B cell (primary cell): ENCODE measurements around the gene SS18L1. TPM values are rescaled to one million over a fixed set of nuclear protein-coding genes. Genes with fewer than 3 reads are reported as not detected.

ENCODE experiments used
- ATAC-seq: fragments of 200-7000 bp; cut with Tn5 transposase; one replicate; pipeline ENCODE4 v1.10.0; 2021; ENCODE audit warnings: low read depth, mild to moderate bottlenecking, moderate number of reproducible peaks, moderate library complexity
- CTCF ChIA-PET: fragments of 350-600 bp; sonication (Branson Sonifier 250); formaldehyde crosslinking; loops from one replicate; lab custom pipeline; 2021; ENCODE audit warnings: antibody characterized with exemption, inconsistent platforms; lab: Charles Lee
- POLR2A ChIA-PET: fragments of 350-600 bp; sonication (Branson Sonifier 250); formaldehyde crosslinking; loops from one replicate; lab custom pipeline; 2021; ENCODE audit warnings: antibody characterized with exemption; lab: Charles Lee
- DNase-seq: peaks from one replicate; pipeline ENCODE4 v3.0.0; 2013
- H2AFZ ChIP-seq: 2 replicates; pipeline ENCODE4 v1.6.1; 2012; ENCODE audit warnings: mild to moderate bottlenecking, low read depth, low read length; ENCODE audit not compliant: insufficient read depth, poor library complexity, severe bottlenecking
- H3K27ac ChIP-seq, 2 donors: 1 replicate in 1 of 2; 2 replicates in 1 of 2; pipeline ENCODE4 v1.5.1; 2012 to 2013; ENCODE audit warnings: low read length in 2 of 2, mild to moderate bottlenecking in 2 of 2, moderate library complexity in 1 of 2
- H3K27me3 ChIP-seq, 4 experiments: fragments of 200-600 bp in 1 of 4; sonication (generic) in 1 of 4; replicated peaks in 1 of 4; 1 replicate in 2 of 4; 2 replicates in 2 of 4; pipeline versions ENCODE4 v1.6.1 to v1.7.0; 2013 to 2016; ENCODE audit warnings: low read length in 3 of 4, mild to moderate bottlenecking in 2 of 4, mixed read lengths in 1 of 4, moderate library complexity in 1 of 4; ENCODE audit not compliant: insufficient read depth in 4 of 4, control insufficient read depth in 3 of 4; ENCODE audit errors: control extremely low read depth in 1 of 4
- H3K36me3 ChIP-seq, 2 experiments: replicated peaks in 1 of 2; 1 replicate in 1 of 2; 2 replicates in 1 of 2; pipeline versions ENCODE4 v1.6.1 to v1.7.1; 2013; ENCODE audit warnings: low read length in 1 of 2; ENCODE audit not compliant: insufficient read depth in 2 of 2, control insufficient read depth in 1 of 2; ENCODE audit errors: control extremely low read depth in 1 of 2, extremely low read depth in 1 of 2
- H3K4me1 ChIP-seq, 2 donors: fragments of 200-600 bp in 1 of 2; sonication (generic) in 1 of 2; 1 replicate in 1 of 2; 2 replicates in 1 of 2; pipeline versions ENCODE4 v1.5.1 to v1.6.1; 2013 to 2017; ENCODE audit warnings: low read length in 2 of 2; ENCODE audit not compliant: control insufficient read depth in 2 of 2, insufficient read depth in 2 of 2
- H3K4me2 ChIP-seq: replicated peaks from 2 replicates; pipeline ENCODE3; 2012; ENCODE audit warnings: mild to moderate bottlenecking, low read depth, low read length; ENCODE audit not compliant: poor library complexity, severe bottlenecking
- H3K4me3 ChIP-seq, 5 experiments: fragments of 200-600 bp in 1 of 5; sonication (generic) in 1 of 5; 1 replicate in 3 of 5; 2 replicates in 2 of 5; pipeline versions ENCODE4 v1.5.1 to v1.7.0; 2011 to 2016; ENCODE audit warnings: low read length in 4 of 5, mild to moderate bottlenecking in 4 of 5, low read depth in 2 of 5, control low read depth in 1 of 5, moderate library complexity in 1 of 5; ENCODE audit not compliant: insufficient read depth in 1 of 5; ENCODE audit errors: control extremely low read depth in 1 of 5, extremely low read depth in 1 of 5
- H3K79me2 ChIP-seq: fragments of 200-600 bp; sonication (generic); one replicate; pipeline ENCODE4 v1.6.0; 2016; ENCODE audit warnings: low read length; ENCODE audit not compliant: control insufficient read depth, insufficient read depth
- H3K9ac ChIP-seq: fragments of 200-600 bp; sonication (generic); 2 replicates; pipeline ENCODE4 v1.6.1; 2017; ENCODE audit warnings: mild to moderate bottlenecking, low read length, moderate library complexity
- H3K9me3 ChIP-seq, 3 donors: one replicate each; pipeline versions ENCODE4 v1.6.1 to v1.7.1; 2013; ENCODE audit warnings: low read length in 2 of 3; ENCODE audit not compliant: control insufficient read depth in 2 of 3, insufficient read depth in 1 of 3; ENCODE audit errors: control extremely low read depth in 1 of 3
- H4K20me1 ChIP-seq: 2 replicates; pipeline ENCODE4 v1.6.0; 2012; ENCODE audit warnings: mild to moderate bottlenecking, low read length; ENCODE audit not compliant: insufficient read depth, control insufficient read depth, poor library complexity, severe bottlenecking
- H3K27ac Mint-ChIP-seq: one replicate; pipeline ENCODE4 v1.8.0; 2021; ENCODE audit warnings: mixed read lengths
- H3K27me3 Mint-ChIP-seq: one replicate; pipeline ENCODE4 v1.8.0; 2021; ENCODE audit warnings: mixed read lengths
- H3K4me1 Mint-ChIP-seq: one replicate; pipeline ENCODE4 v1.8.0; 2021; ENCODE audit warnings: mixed read lengths
- H3K4me3 Mint-ChIP-seq: one replicate; pipeline ENCODE4 v1.8.0; 2021; ENCODE audit warnings: mixed read lengths
- H3K9me3 Mint-ChIP-seq: one replicate; pipeline ENCODE4 v1.8.0; 2022; ENCODE audit warnings: mixed read lengths; ENCODE audit not compliant: insufficient read depth
- CTCF ChIP-seq: fragments of 200-600 bp; IDR thresholded peaks from one replicate; pipeline ENCODE4 v1.8.0; 2022; ENCODE audit warnings: antibody characterized with exemption, mild to moderate bottlenecking
- EZH2 ChIP-seq: IDR thresholded peaks from 2 replicates; pipeline ENCODE4 v1.6.1; 2012; ENCODE audit warnings: borderline replicate concordance, low read depth, mild to moderate bottlenecking, moderate library complexity, low read length; ENCODE audit not compliant: insufficient read depth, poor library complexity, severe bottlenecking
- WGBS: methylation state at CpG from one replicate; pipeline ENCODE4 v1.1.5; 2013; ENCODE audit warnings: missing lambda C conversion rate; ENCODE audit not compliant: insufficient coverage; 5-methylcytosine and 5-hydroxymethylcytosine counted together
- intact Hi-C: fragments of 100-400 bp; cut with micrococcal nuclease; formaldehyde crosslinking; loops from one replicate; pipeline ENCODE4 v1.10.0; 2022
- polyA plus RNA-seq: library from polyadenylated mRNA; depleted of rRNA; stranded (reverse); fragments of >200 nt; gene quantifications from 2 replicates; pipeline ENCODE4 v1.2.3, GENCODE V29; 2012
- total RNA-seq, 2 donors: library from RNA; stranded (reverse); fragments of 120-200 nt in 1 of 2; gene quantifications; 1 replicate in 1 of 2; 2 replicates in 1 of 2; pipeline versions ENCODE4 v1.2.3 to v1.2.4, GENCODE V29; 2013 to 2022

Gene SS18L1
- total and polyA plus RNA-seq, 2 donors (not counting 1 experiment from before 2014, with no cell fraction given), result 15.4 to 20.7 TPM

GRCh38 chr20:62131560-62132320 is 11.8 kb upstream of the SS18L1 start:
- Histone ChIP-seq H3K9me3 (no peaks in the 10 kb centered on the region), H3K27ac (no peak overlapping the region), H3K4me3 (no peak overlapping the region), H3K4me1 (peaks cover 5 to 29% of the 10 kb centered on the region in 2 donors), H3K4me2 (no peak overlapping the region), H3K36me3 (peaks cover 1 to 93% of the 10 kb centered on the region in 2 experiments), H3K9ac (no peak overlapping the region), H3K79me2 (peaks cover 41% of the 10 kb centered on the region), H3K27me3 (no peaks in the 10 kb centered on the region), H2AFZ (no peak overlapping the region), H4K20me1 (peaks cover 48% of the 10 kb centered on the region)
- no peaks in the 10 kb centered on the region for H3K9me3 Mint-ChIP-seq
- CTCF ChIA-PET, result no interaction called here
- H3K4me1 Mint-ChIP-seq, result peaks cover 24% of the 10 kb centered on the region
- H3K27ac Mint-ChIP-seq, result no peak overlapping the region
- WGBS, result 96% methylated on average over 24 of the region's 25 CpGs
- no peaks in the 10 kb centered on the region for H3K27me3 Mint-ChIP-seq
- POLR2A ChIA-PET, result no interaction called here
- H3K4me3 Mint-ChIP-seq, result no peak overlapping the region
- intact Hi-C loops, result no loop called here
- DNase-seq (no peak), ATAC-seq (no peak)
- TF ChIP-seq EZH2 (no peak), CTCF (no peak)

- no peak overlapping the region for H3K4me2 ChIP-seq
- H3K27ac ChIP-seq, result no peak overlapping the region
- intact Hi-C loops, result no loop called here
- no peaks in the 10 kb centered on the region for H3K9me3 Mint-ChIP-seq
- no peaks in the 10 kb centered on the region for H3K9me3 ChIP-seq
- ChIA-PET POLR2A (no interaction called here), CTCF (no interaction called here)
- peaks cover 27% of the 10 kb centered on the region for H3K4me1 Mint-ChIP-seq
- peaks cover 1 to 92% of the 10 kb centered on the region in 2 experiments for H3K36me3 ChIP-seq
- H3K4me1 ChIP-seq, result peaks cover 5 to 29% of the 10 kb centered on the region in 2 donors
- H3K9ac ChIP-seq, result no peak overlapping the region
- H2AFZ ChIP-seq, result no peak overlapping the region
- 91% methylated on average over 5 of the region's 7 CpGs for WGBS
- ATAC-seq (no peak), DNase-seq (no peak)
- H4K20me1 ChIP-seq, result peaks cover 46% of the 10 kb centered on the region
- no peaks in the 10 kb centered on the region for H3K27me3 Mint-ChIP-seq
- TF ChIP-seq CTCF (no peak), EZH2 (no peak)
- H3K27me3 ChIP-seq, result no peaks in the 10 kb centered on the region
- no peak overlapping the region for H3K4me3 Mint-ChIP-seq
- H3K79me2 ChIP-seq, result peaks cover 36% of the 10 kb centered on the region
- no peak overlapping the region for H3K27ac Mint-ChIP-seq
- H3K4me3 ChIP-seq, result no peak overlapping the region
These were observed 11.1 kb upstream of the SS18L1 start for GRCh38 chr20:62132421-62132820.
